Parathyroid adenoma (tissue), 2 donors: ENCODE results near the gene GADD45G.

Source experiments
- H2AFZ ChIP-seq: fragments of 300-600 bp; sonication (generic); one replicate; pipeline ENCODE4 v1.7.0; 2017; ENCODE audit warnings: antibody characterized with exemption, mild to moderate bottlenecking
- H3K27ac ChIP-seq: fragments of 300-600 bp; sonication (generic); one replicate; pipeline ENCODE4 v1.7.0; 2017
- H3K27me3 ChIP-seq: fragments of 300-600 bp; sonication (generic); one replicate; pipeline ENCODE4 v1.7.0; 2017; ENCODE audit warnings: low read length; ENCODE audit not compliant: control insufficient read depth, insufficient read depth
- H3K36me3 ChIP-seq: fragments of 300-600 bp; sonication (generic); one replicate; pipeline ENCODE4 v1.7.0; 2017; ENCODE audit warnings: low read length; ENCODE audit not compliant: control insufficient read depth, insufficient read depth
- H3K4me1 ChIP-seq: fragments of 300-600 bp; sonication (generic); one replicate; pipeline ENCODE4 v1.7.0; 2017; ENCODE audit warnings: control low read depth
- H3K4me2 ChIP-seq: fragments of 300-600 bp; sonication (generic); one replicate; pipeline ENCODE4 v1.7.0; 2017; ENCODE audit warnings: low read length
- H3K4me3 ChIP-seq: fragments of 300-600 bp; sonication (generic); one replicate; pipeline ENCODE4 v1.7.0; 2017; ENCODE audit warnings: low read depth, low read length
- H3K79me2 ChIP-seq: fragments of 300-600 bp; sonication (generic); one replicate; pipeline ENCODE4 v1.7.0; 2017; ENCODE audit warnings: control low read depth
- H3K9ac ChIP-seq: fragments of 300-600 bp; sonication (generic); one replicate; pipeline ENCODE4 v1.7.0; 2017; ENCODE audit warnings: mild to moderate bottlenecking
- H3K9me3 ChIP-seq: fragments of 300-600 bp; sonication (generic); one replicate; pipeline ENCODE4 v1.7.0; 2017; ENCODE audit warnings: low read length; ENCODE audit not compliant: control insufficient read depth
- CTCF ChIP-seq: fragments of 300-600 bp; sonication (generic); IDR thresholded peaks from one replicate; pipeline ENCODE4 v1.7.0; 2017; ENCODE audit warnings: antibody characterized with exemption, mild to moderate bottlenecking
- donor health status: primary hyperparathyroidism.

Gene GADD45G

GRCh38 chr9:89558948-89559347 lies 45.9 kb upstream of the GADD45G start:
- no peak overlapping the region for H3K9ac ChIP-seq
- no peak overlapping the region for H3K4me3 ChIP-seq
- no peaks in the 10 kb centered on the region for H3K27me3 ChIP-seq
- H3K9me3 ChIP-seq, result no peaks in the 10 kb centered on the region
- H3K4me2 ChIP-seq, result no peak overlapping the region
- H3K27ac ChIP-seq, result no peak overlapping the region
- H2AFZ ChIP-seq, result no peak overlapping the region
- H3K36me3 ChIP-seq, result no peaks in the 10 kb centered on the region
- no peaks in the 10 kb centered on the region for H3K79me2 ChIP-seq
- no peaks in the 10 kb centered on the region for H3K4me1 ChIP-seq
- no peak for TF ChIP-seq CTCF

GRCh38 chr9:89562186-89562814 lies 42.5 kb upstream of the GADD45G start:
- Histone ChIP-seq H3K79me2 (no peaks in the 10 kb centered on the region), H3K9me3 (no peaks in the 10 kb centered on the region), H3K27ac (no peak overlapping the region), H3K27me3 (no peaks in the 10 kb centered on the region), H3K4me2 (no peak overlapping the region), H3K9ac (no peak overlapping the region), H3K4me3 (no peak overlapping the region), H2AFZ (no peak overlapping the region), H3K4me1 (no peaks in the 10 kb centered on the region), H3K36me3 (no peaks in the 10 kb centered on the region)
- TF ChIP-seq CTCF, result no peak

GRCh38 chr9:89563571-89564345 lies 41.1 kb upstream of the GADD45G start:
- H3K27me3 ChIP-seq, result no peaks in the 10 kb centered on the region
- H3K36me3 ChIP-seq, result no peaks in the 10 kb centered on the region
- no peak overlapping the region for H3K27ac ChIP-seq
- H2AFZ ChIP-seq, result no peak overlapping the region
- no peak for TF ChIP-seq CTCF
- H3K4me2 ChIP-seq, result no peak overlapping the region
- H3K79me2 ChIP-seq, result no peaks in the 10 kb centered on the region
- no peaks in the 10 kb centered on the region for H3K9me3 ChIP-seq
- H3K4me3 ChIP-seq, result no peak overlapping the region
- no peak overlapping the region for H3K9ac ChIP-seq
- no peaks in the 10 kb centered on the region for H3K4me1 ChIP-seq

GRCh38 chr9:89564346-89564878 lies 40.4 kb upstream of the GADD45G start:
- H3K4me1 ChIP-seq, result no peaks in the 10 kb centered on the region
- H3K36me3 ChIP-seq, result no peaks in the 10 kb centered on the region
- no peaks in the 10 kb centered on the region for H3K9me3 ChIP-seq
- H3K79me2 ChIP-seq, result no peaks in the 10 kb centered on the region
- H3K27ac ChIP-seq, result no peak overlapping the region
- no peak overlapping the region for H2AFZ ChIP-seq
- H3K4me3 ChIP-seq, result no peak overlapping the region
- H3K27me3 ChIP-seq, result no peaks in the 10 kb centered on the region
- H3K9ac ChIP-seq, result no peak overlapping the region
- H3K4me2 ChIP-seq, result no peak overlapping the region
- TF ChIP-seq CTCF, result no peak
